NCI-H524 treated with DMSO at 0.1 percent for 48 hours (cell line): ENCODE data around the gene CLASP1.

Source experiments
- DNase-seq: peaks from one replicate; lab custom pipeline; 2025; lab: John Stamatoyannopoulos, UW

CLASP1 gene

GRCh38 chr2:121372721-121373353, 276.4 kb downstream of the CLASP1 start:
- no peak for DNase-seq

- DNase-seq = no peak
Measured at GRCh38 chr2:121372082-121372481, 277.2 kb downstream of the CLASP1 start.

- DNase-seq = no peak
Measured at GRCh38 chr2:121368836-121369235, 280.4 kb downstream of the CLASP1 start.

GRCh38 chr2:121368155-121368554, 281.1 kb downstream of the CLASP1 start:
- DNase-seq = no peak

- DNase-seq = no peak
Measured at GRCh38 chr2:121367246-121367900, 281.9 kb downstream of the CLASP1 start.

GRCh38 chr2:121366040-121366439, 283.2 kb downstream of the CLASP1 start:
- no peak for DNase-seq

- no peak for DNase-seq
Measured at GRCh38 chr2:121365061-121365460, 284.2 kb downstream of the CLASP1 start.

- no peak for DNase-seq
Measured at GRCh38 chr2:121363632-121364420, 285.4 kb downstream of the CLASP1 start.

GRCh38 chr2:121362774-121363173, 286.5 kb downstream of the CLASP1 start:
- no peak for DNase-seq

- no peak for DNase-seq
Measured at GRCh38 chr2:121362226-121362625, 287.0 kb downstream of the CLASP1 start.

- DNase-seq = no peak
Measured at GRCh38 chr2:121360566-121361300, 288.5 kb downstream of the CLASP1 start.

- DNase-seq = no peak
Measured at GRCh38 chr2:121359716-121360565, 289.3 kb downstream of the CLASP1 start.

GRCh38 chr2:121359170-121359569, 290.1 kb downstream of the CLASP1 start:
- no peak for DNase-seq

- no peak for DNase-seq
Measured at GRCh38 chr2:121358291-121358690, 291.0 kb downstream of the CLASP1 start.

- peak; percentile 36 for DNase-seq
Measured at GRCh38 chr2:121356058-121356640, 293.1 kb downstream of the CLASP1 start.

- no peak for DNase-seq
Measured at GRCh38 chr2:121355488-121355887, 293.8 kb downstream of the CLASP1 start.

GRCh38 chr2:121351521-121352318, 297.5 kb downstream of the CLASP1 start:
- no peak for DNase-seq

- no peak for DNase-seq
Measured at GRCh38 chr2:121350890-121351289, 298.4 kb downstream of the CLASP1 start.

GRCh38 chr2:121350402-121350775, 298.9 kb downstream of the CLASP1 start:
- no peak for DNase-seq

GRCh38 chr2:121349721-121350401, 299.4 kb downstream of the CLASP1 start:
- no peak for DNase-seq
